ENCODE measurements around the gene PLEKHM3.

- TF ChIP-seq GATA3 (IDR thresholded peaks at IDR 0.05; ENCODE audit: low read depth, low read length) (no peak), GATA2 (IDR thresholded peaks at IDR 0.05; ENCODE audit: low read depth, low read length) (no peak)
Observed at GRCh38 chr2:207879536-207879935, 145.8 kb downstream of the PLEKHM3 start.
